Upper lobe of left lung (tissue), 6 donors: ENCODE results near the gene CCDC87. TPM values are rescaled to one million over a fixed set of nuclear protein-coding genes. Genes with fewer than 3 reads are reported as not detected.
A peak's percentile ranks its signal among the peaks of the same experiment; 100 is the strongest.

Experiments used
- ATAC-seq, 2 donors: fragments of 200-7000 bp; cut with Tn5 transposase; one replicate each; pipeline ENCODE4 v1.9.1; 2022; ENCODE audit warnings: mild to moderate bottlenecking in 2 of 2, moderate library complexity in 2 of 2; ENCODE audit not compliant: low FRiP score in 2 of 2
- DNase-seq, 2 donors: peaks; one replicate each; pipeline ENCODE4 v3.0.0-alpha.2; 2019 to 2020
- H3K27ac ChIP-seq, 4 donors: fragments of 200-600 bp; sonication (generic); one replicate each; pipeline ENCODE4 v1.5.1; 2016 to 2019
- H3K27me3 ChIP-seq, 4 donors: fragments of 200-600 bp; sonication (generic); one replicate each; pipeline ENCODE4 v1.5.1; 2017 to 2019
- H3K36me3 ChIP-seq, 4 donors: fragments of 200-600 bp; sonication (generic); one replicate each; pipeline ENCODE4 v1.5.1; 2016 to 2019
- H3K4me1 ChIP-seq, 4 donors: fragments of 200-600 bp; sonication (generic); one replicate each; pipeline ENCODE4 v1.5.1; 2018 to 2019
- H3K4me3 ChIP-seq, 4 donors: fragments of 200-600 bp; sonication (generic); one replicate each; pipeline ENCODE4 v1.5.1; 2017 to 2019; ENCODE audit warnings: mild to moderate bottlenecking in 2 of 4, moderate library complexity in 1 of 4
- H3K9me3 ChIP-seq, 4 donors: fragments of 200-600 bp; sonication (generic); one replicate each; pipeline ENCODE4 v1.5.1; 2018 to 2019
- EP300 ChIP-seq, 4 donors: sonication (generic); formaldehyde crosslinking; IDR thresholded peaks; one replicate each; pipeline ENCODE4 v1.5.1; 2017; ENCODE audit warnings: antibody characterized with exemption in 4 of 4, control low read depth in 2 of 4
- POLR2A ChIP-seq, 4 donors: fragments of 450-650 bp; IDR thresholded peaks; one replicate each; pipeline ENCODE4 v1.5.1; 2016 to 2017; ENCODE audit warnings: antibody characterized with exemption in 4 of 4, mild to moderate bottlenecking in 2 of 4
- POLR2AphosphoS5 ChIP-seq, 2 donors: sonication (generic); formaldehyde crosslinking; IDR thresholded peaks; one replicate each; pipeline ENCODE4 v1.5.1; 2017; ENCODE audit warnings: antibody characterized with exemption in 2 of 2
- WGBS, 2 donors: methylation state at CpG; one replicate each; pipeline ENCODE4 v1.1.5; 2017 to 2018; 5-methylcytosine and 5-hydroxymethylcytosine counted together
- total RNA-seq, 6 donors: library from RNA; depleted of rRNA in 4 of 6; stranded (reverse); fragments of >200 nt in 4 of 6; gene quantifications; one replicate each; pipeline versions ENCODE4 v1.1.0 to v1.2.1, GENCODE V29; 2016 to 2021
- TF ChIP-seq, protein P1 (sequence below), 6 experiments: fragments of 450-650 bp in 4 of 6; fragments of 200-600 bp in 2 of 6; sonication (generic) in 2 of 6; IDR thresholded peaks; one replicate each; pipeline ENCODE4 v1.5.1; 2016 to 2019; ENCODE audit warnings: antibody characterized with exemption in 6 of 6
- donor health status: DM: no; HTN: no; CAD: no; lungs with moderate emphysema.
- donor health status: DM: no; HTN: yes; CAD: no; lungs with severe emphysema.

CCDC87 gene
- total RNA-seq, 6 donors from 2014 or later, result 0.20 to 4.2 (median 0.44) TPM; not detected in 1

GRCh38 chr11:66625752-66626149 is 32.9 kb upstream of the CCDC87 start:
- WGBS, 2 donors, result 93 to 94% methylated on average over 6 to 9 of the region's 9 CpGs

DNA sequence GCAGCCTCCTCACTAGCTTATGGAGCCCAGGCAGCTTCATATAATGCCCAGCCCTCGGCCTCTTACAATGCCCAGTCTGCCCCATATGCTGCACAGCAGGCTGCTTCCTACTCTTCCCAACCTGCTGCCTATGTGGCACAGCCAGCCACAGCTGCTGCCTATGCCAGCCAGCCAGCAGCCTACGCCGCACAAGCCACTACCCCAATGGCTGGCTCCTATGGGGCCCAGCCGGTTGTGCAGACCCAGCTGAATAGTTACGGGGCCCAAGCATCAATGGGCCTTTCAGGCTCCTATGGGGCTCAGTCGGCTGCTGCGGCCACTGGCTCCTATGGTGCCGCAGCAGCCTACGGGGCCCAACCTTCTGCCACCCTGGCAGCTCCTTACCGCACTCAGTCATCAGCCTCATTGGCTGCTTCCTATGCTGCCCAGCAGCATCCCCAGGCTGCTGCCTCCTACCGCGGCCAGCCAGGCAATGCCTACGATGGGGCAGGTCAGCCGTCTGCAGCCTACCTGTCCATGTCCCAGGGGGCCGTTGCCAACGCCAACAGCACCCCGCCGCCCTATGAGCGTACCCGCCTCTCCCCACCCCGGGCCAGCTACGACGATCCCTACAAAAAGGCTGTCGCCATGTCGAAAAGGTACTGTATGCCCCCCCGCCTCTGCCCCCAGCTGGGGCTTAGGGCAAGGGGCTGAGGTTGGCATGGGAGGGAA is 32.3 kb upstream of the CCDC87 start:
- DNase-seq (peak in 1 of 2 donors; percentile 69), ATAC-seq (peak in 1 of 2 donors; percentile 47)
- Histone ChIP-seq H3K4me1 (peaks cover 29 to 54% (median 32%) of the 10 kb centered on the region in 4 donors), H3K27ac (no peak overlapping the region), H3K4me3 (no peak overlapping the region), H3K27me3 (no peaks in the 10 kb centered on the region), H3K36me3 (peaks cover 32 to 78% (median 55%) of the 10 kb centered on the region in 4 donors), H3K9me3 (no peaks in the 10 kb centered on the region)
- WGBS, 2 donors, result 95 to 98% methylated on average over 13 to 26 of the region's 26 CpGs
- TF ChIP-seq EP300 (IDR thresholded peaks at IDR 0.05) (no peak), POLR2AphosphoS5 (IDR thresholded peaks at IDR 0.05) (no peak), POLR2A (IDR thresholded peaks at IDR 0.05) (no peak)
- TF ChIP-seq, protein P1, sequence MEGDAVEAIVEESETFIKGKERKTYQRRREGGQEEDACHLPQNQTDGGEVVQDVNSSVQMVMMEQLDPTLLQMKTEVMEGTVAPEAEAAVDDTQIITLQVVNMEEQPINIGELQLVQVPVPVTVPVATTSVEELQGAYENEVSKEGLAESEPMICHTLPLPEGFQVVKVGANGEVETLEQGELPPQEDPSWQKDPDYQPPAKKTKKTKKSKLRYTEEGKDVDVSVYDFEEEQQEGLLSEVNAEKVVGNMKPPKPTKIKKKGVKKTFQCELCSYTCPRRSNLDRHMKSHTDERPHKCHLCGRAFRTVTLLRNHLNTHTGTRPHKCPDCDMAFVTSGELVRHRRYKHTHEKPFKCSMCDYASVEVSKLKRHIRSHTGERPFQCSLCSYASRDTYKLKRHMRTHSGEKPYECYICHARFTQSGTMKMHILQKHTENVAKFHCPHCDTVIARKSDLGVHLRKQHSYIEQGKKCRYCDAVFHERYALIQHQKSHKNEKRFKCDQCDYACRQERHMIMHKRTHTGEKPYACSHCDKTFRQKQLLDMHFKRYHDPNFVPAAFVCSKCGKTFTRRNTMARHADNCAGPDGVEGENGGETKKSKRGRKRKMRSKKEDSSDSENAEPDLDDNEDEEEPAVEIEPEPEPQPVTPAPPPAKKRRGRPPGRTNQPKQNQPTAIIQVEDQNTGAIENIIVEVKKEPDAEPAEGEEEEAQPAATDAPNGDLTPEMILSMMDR (IDR thresholded peaks at IDR 0.05), result no peak

More at GRCh38 chr11:66625752-66626149, 32.9 kb upstream of the CCDC87 start:
- Histone ChIP-seq H3K4me3 (no peak overlapping the region), H3K9me3 (no peaks in the 10 kb centered on the region), H3K27ac (no peak overlapping the region), H3K4me1 (peaks cover 26 to 48% (median 27%) of the 10 kb centered on the region in 4 donors), H3K27me3 (no peaks in the 10 kb centered on the region), H3K36me3 (peaks cover 32 to 83% (median 55%) of the 10 kb centered on the region in 4 donors)
- TF ChIP-seq POLR2AphosphoS5 (IDR thresholded peaks at IDR 0.05) (no peak), POLR2A (IDR thresholded peaks at IDR 0.05) (no peak), EP300 (IDR thresholded peaks at IDR 0.05) (no peak)
- TF ChIP-seq, protein P1 (IDR thresholded peaks at IDR 0.05), result no peak
- ATAC-seq (no peak), DNase-seq (no peak)

DNA sequence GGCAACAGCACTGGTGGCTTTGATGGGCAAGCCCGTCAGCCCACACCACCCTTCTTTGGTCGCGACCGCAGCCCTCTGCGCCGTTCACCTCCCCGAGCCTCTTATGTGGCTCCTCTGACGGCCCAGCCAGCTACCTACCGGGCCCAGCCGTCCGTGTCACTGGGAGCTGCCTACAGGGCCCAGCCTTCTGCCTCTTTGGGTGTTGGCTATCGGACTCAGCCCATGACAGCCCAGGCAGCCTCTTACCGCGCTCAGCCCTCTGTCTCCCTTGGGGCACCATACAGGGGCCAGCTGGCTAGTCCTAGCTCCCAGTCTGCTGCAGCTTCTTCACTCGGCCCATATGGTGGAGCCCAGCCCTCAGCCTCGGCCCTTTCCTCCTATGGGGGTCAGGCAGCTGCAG is 31.6 kb upstream of the CCDC87 start:
- DNase-seq (peak in 1 of 2 donors; percentile 60), ATAC-seq (no peak)
- Histone ChIP-seq H3K27ac (no peak overlapping the region), H3K4me1 (peaks cover 32 to 60% (median 37%) of the 10 kb centered on the region in 4 donors), H3K36me3 (peaks cover 32 to 70% (median 55%) of the 10 kb centered on the region in 4 donors), H3K9me3 (no peaks in the 10 kb centered on the region), H3K4me3 (no peak overlapping the region), H3K27me3 (no peaks in the 10 kb centered on the region)
- TF ChIP-seq EP300 (IDR thresholded peaks at IDR 0.05), result no peak
- TF ChIP-seq, protein P1 (IDR thresholded peaks at IDR 0.05), result no peak
- no peak for TF ChIP-seq POLR2AphosphoS5 (IDR thresholded peaks at IDR 0.05)
- no peak for TF ChIP-seq POLR2A (IDR thresholded peaks at IDR 0.05)
- WGBS, 2 donors, result 93 to 96% methylated on average over 16 of the region's 16 CpGs

GRCh38 chr11:66619080-66619554 is 26.3 kb upstream of the CCDC87 start:
- peaks cover 2 to 33% (median 4%) of the 10 kb centered on the region in 4 donors for H3K36me3 ChIP-seq
- ATAC-seq, result peak in 1 of 2 donors; percentile 5
- TF ChIP-seq POLR2AphosphoS5 (IDR thresholded peaks at IDR 0.05) (no peak), EP300 (IDR thresholded peaks at IDR 0.05) (no peak), POLR2A (IDR thresholded peaks at IDR 0.05) (no peak)
- TF ChIP-seq, protein P1 (IDR thresholded peaks at IDR 0.05), result no peak
- H3K27me3 ChIP-seq, result no peaks in the 10 kb centered on the region
- DNase-seq, result no peak
- H3K4me1 ChIP-seq, result peaks cover 58 to 75% (median 62%) of the 10 kb centered on the region in 4 donors
- WGBS, 2 donors, result 44 to 49% methylated on average over 4 of the region's 4 CpGs
- peak overlapping the region in 3 of 4 donors; percentile 76 to 88 (median 78) for H3K4me3 ChIP-seq
- no peaks in the 10 kb centered on the region for H3K9me3 ChIP-seq
- H3K27ac ChIP-seq, result peak overlapping the region; percentile 40 to 96 (median 95)
